GM19025 (cell line): ENCODE results near the gene SVOPL.
"Not testable (repeated sequence)": the region's sequence is repeated elsewhere in the genome, so short reads cannot be mapped to it uniquely, and the experiment has no call there.

Experiments
- ATAC-seq: cut with Tn5 transposase; IDR thresholded peaks from one replicate; pipeline ENCODE4 v1.9.1; 2021; ENCODE audit warnings: mild to moderate bottlenecking, low read depth, moderate library complexity; ENCODE audit not compliant: unreplicated experiment

The SVOPL gene

DNA sequence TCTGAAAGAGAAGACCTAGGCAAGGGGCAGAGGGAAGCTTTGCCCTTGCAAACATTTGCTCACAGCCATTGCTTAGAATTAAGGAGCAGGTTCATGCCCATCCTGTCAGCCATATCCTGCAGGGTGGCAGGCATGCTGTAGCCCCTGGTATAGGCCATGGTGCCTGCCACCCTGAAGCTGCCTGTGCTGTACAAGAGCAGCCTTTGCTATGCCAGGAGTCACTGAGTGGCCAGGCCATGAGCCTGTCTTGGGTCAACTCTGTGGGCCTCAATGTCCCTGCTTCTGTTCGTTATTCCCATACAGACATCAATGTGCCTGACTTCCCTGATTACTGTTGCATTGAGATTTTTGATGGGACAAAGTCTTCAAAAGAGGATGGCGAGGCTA lies 368 bp upstream of the SVOPL start:
- ATAC-seq, result no peak

DNA sequence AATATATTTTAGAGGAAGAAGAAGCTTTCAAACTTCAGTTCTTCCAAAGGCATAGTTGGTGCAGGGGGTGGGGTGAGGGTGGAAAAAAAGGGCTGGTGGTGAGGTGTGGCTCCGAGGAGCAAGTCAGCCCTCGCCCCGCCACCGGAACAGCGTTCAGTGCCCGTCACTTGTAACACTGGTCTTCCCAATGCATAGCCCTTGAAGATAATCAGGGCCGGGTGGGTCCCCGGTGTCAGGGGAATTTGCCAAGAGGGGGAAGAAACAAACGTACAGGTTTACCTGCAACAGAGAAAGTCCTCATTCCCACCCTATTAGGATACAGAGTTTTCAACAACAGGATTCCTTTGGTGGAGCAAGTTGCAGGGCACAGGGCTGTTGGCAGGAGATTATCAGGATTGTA lies 1.5 kb downstream of the SVOPL start:
- no peak for ATAC-seq

GRCh38 chr7:138698281-138698680 lies 2.9 kb downstream of the SVOPL start:
- ATAC-seq, result no peak

GRCh38 chr7:138697535-138698182 lies 3.5 kb downstream of the SVOPL start:
- no peak for ATAC-seq

DNA sequence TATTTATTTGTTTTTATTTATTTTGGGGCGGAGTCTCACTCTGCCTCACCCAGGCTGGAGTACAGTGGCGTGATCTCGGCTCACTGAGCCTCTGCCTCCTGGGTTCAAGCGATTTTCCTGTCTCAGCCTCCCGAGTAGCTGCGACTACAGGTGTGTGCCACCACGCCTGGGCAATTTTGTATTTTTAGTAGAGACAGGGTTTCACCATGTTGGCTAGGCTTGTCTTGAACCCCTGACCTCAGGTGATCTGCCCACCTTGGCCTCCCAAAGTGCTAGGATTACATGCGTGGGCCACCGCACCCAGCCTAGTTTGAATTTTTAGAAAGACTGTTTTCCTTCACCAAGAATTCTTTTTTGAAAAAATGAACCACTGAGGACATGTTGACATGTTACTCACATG lies 5.4 kb downstream of the SVOPL start:
- ATAC-seq, result not testable (repeated sequence)

GRCh38 chr7:138695106-138695505 lies 6.1 kb downstream of the SVOPL start:
- ATAC-seq, result no peak

DNA sequence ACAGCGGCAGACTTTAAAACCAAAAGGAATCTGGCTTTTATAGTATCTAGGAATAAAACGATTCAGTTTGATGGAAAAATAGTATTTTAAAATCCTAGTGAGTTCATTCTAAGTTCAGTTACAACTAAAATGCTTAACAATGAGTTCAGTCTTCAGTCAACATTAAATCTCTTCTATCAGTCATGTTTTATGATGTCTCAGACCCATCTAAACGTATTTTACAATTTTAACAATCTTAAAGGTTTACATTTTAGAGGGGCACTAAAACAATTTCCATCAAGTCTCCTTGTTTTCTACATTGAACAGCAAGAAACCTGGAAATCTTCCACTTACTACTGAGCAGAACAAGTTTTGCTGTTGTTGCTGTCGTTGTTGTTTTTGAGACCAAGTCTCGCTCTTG lies 10.0 kb downstream of the SVOPL start:
- ATAC-seq, result no peak

DNA sequence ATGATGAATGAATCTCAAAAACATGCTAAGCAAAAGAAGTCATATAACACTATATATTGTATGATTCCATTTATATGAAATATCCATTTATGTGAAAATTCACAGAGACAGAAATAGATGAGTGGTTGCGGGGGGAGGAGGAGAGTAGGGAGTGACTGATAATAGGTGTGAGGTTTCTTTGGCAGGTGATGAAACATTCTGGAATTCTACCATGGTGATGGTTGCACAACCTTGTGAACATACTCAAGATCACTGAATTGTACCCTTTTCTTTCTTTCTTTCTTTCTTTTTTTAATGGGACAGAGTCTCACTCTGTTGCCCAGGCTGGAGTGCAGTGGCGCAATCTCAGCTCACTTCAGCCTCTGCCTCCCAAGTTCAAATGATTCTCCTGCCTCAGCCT lies 10.7 kb downstream of the SVOPL start:
- no peak for ATAC-seq

DNA sequence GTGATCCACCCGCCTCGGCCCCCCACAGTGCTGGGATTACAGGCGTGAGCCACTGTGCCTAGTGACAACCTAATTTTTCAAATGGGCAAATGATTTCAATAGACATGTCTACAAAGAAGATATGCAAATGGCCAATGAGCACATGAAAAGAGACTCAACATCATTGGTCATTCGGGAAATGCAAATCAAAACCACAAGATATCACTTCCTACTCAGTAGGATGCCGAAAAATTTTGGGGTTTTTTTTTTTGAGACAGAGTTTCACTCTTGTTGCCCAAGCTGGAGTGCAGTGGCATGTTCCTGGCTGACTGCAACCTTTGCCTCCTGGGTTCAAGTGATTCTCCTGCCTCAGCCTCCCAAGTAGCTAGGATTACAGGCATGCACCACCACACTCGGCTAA lies 13.1 kb downstream of the SVOPL start:
- ATAC-seq, result not testable (repeated sequence)

- ATAC-seq, result no peak
Observed at GRCh38 chr7:138684340-138684739, 16.8 kb downstream of the SVOPL start.

- no peak for ATAC-seq
Observed at GRCh38 chr7:138679793-138680192, 21.4 kb downstream of the SVOPL start.

- ATAC-seq, result no peak
Observed at GRCh38 chr7:138670594-138670993, 30.6 kb downstream of the SVOPL start.

- ATAC-seq, result no peak
Observed at GRCh38 chr7:138669364-138669763, 31.8 kb downstream of the SVOPL start.

- no peak for ATAC-seq
Observed at GRCh38 chr7:138668946-138669345, 32.2 kb downstream of the SVOPL start.

DNA sequence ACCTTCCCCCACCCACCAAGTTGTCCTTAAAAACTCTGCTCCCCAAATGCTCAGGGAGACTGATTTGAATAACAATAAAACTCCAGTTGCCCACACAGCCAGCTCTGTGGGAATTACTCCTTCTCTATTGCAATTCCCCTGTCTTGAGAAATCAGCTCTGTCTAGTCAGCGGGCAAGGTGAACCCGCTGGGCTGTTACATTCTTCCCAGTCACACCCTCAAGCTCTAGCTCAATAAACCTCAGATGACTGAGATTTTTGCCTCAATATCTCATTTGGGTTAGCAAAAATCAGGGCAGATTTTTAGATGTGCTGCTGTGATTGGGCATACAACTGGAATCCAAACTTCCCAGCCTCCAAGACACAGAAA lies 32.9 kb downstream of the SVOPL start:
- ATAC-seq, result no peak

GRCh38 chr7:138667535-138668228 lies 33.5 kb downstream of the SVOPL start:
- ATAC-seq, result no peak

DNA sequence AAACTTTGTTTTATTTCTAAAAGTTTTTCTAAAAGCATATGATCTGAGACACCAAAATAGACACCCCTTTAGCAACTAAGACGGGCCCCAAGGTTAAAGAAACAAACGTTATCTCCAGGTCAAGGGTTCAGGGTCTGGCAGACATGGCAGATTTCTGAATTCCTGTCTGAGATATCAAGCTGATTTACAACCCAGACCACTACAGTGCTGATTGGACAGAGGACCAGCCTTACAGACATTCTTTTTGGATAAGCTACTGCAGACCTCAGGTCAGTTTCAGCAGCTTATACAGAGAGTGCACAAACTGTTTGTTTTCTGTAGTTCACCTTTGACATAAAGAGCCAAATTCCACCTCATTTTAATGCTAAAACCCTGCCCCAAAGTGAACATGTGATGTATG lies 34.8 kb downstream of the SVOPL start:
- no peak for ATAC-seq

DNA sequence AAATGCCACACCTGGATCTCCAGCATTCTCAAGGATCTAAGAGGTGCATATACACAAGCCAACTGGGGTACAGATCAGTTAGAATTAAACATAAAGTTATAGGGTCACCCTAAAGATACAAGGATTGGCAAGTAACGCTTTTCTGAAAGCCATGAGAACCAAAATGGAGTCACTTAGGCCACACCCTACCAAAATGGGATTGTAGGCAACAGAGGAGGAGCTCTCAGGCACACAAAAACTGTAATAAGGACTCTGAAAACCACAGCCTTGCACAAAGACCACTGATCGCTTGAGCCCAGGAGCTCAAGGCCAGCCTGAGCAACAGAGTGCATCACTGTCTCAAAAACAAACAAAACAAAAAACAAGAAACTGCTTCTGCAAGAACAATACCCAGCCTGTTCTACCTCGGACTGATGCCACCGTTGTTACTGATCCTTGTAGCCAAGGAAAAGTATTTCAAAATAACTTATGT lies 35.5 kb downstream of the SVOPL start:
- ATAC-seq, result no peak

DNA sequence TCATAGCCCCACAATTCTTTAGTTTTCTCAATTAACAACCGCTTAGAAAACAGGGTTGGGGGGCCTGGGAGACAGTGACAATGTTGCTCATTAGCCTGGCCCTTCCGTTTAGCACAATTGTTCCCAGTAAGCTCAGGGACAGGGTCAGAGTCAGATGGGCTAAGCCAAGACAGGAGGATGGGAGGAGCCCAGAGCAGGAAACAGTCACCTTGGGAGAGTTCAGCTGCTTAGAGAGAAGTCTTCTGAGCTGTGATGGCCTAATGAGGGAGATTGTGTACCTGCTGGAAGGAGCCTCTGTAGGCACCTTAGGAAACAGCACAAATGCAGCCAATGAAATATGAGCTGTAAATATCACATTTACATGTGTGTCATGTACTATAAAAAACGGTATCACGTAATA lies 35.9 kb downstream of the SVOPL start:
- no peak for ATAC-seq

DNA sequence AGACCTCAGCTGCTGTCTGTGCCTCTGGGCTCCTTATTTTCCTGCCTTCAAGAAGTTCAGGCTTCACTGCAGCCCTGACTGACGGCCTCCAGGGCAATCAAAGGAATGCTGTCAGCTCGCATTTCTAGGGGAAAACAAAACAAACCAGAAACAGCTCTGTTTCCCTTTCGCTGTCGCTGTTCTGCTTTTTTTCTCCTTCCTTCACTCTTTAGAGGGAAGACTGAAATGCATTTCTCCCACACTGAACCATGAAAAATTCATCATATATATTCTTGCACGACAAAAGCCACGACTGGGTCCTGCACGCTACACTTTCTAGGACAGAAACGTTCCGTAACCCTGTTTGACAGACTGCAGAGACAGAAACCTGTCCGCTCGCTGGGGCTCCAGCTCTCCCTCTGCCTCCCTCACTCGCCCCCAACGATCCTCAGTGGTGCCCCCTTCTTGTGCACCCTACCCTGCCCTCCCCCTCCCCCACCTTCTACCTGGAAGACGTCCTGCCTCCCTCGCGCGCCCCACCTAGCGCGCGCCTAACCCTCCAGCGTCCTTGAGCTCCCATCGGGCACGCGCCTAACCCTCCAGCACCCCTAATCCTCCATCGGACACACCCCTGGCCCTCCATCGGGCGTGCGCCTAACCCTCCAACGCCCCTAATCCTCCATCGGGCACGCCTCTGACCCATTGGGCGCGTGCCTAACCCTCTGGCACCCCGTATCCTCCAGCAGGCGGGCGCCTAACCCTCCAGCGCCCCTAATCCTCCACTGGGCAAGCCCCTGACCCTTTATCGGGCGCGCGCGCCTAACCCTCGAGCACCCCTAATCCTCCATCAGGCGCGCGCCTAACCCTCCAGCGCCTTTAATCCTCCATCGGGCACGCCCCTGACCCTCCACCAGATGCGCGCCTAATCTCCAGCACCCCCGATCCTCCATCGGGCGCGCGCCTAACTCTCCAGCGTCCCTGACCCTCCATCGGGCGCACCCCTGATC lies 37.1 kb downstream of the SVOPL start:
- ATAC-seq, result no peak

DNA sequence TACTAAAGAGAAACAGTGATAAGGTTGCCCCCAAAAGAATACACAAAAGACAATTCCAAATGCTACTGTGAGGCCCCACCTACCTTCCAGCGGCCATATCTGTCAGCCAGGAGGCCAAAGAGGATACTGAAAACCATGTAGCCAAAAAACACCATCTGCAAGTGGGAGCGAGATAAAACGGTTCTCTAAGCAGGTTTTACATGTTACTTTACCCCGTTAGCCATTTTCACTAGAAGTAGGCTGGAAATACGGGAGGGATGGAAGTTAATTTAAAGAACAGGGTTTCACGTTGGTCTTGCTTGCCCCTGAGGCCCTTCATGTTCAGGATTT lies 38.2 kb downstream of the SVOPL start:
- no peak for ATAC-seq
